ENCODE measurements around the gene ARMC3.

DNA sequence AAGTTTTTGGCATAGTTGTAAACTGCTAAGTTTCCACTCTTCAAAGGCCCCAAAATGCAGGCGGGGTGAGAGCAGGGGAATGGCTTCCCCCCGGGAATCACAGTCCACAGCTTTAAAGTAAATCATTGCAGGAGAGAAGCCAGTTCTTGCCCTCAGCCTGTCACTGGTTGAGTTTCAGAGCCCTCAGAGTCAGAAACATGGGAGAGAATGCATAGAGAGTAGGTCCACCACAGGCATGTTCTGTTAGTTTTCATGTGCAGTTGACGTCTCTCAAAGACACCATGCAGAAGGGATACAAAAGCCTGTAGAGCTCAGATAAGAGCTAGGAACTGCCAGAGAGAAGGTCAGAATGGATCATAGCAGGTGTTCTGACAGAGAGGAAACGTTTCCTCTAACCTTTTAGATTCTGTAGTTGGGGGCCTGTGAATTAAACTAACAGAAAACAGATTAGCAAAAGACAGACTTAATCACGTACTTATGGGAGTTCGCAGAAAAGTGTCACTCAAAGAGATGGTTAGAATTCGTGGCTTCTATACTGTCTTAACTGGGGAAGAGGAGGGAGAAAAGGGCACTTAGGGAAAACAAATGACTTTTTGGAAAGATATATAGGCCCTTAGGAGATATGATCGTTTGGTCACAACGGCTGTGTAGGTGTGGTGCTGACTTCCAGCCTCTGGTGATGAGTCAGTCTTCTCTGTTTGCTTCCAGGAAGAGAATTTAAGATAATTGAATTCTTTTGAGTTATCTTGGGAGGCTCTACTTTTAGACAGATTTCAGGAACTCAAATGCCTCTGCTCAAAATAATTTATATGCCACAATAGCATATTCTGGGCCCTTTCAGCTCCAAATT is 119.6 kb downstream of the ARMC3 start:
- TF ChIP-seq ZNF274 (IDR thresholded peaks at IDR 0.05; ENCODE audit: low read depth, low read length) (no peak), SUZ12 (IDR thresholded peaks at IDR 0.05; ENCODE audit: extremely low read depth, insufficient read depth, insufficient read length) (no peak), YY1 (IDR thresholded peaks at IDR 0.05; ENCODE audit: insufficient read depth, insufficient read length) (no peak)

Data from NT2/D1 (cell line).